ENCODE results near the gene CRMP1. TPM values are rescaled to one million over a fixed set of nuclear protein-coding genes. Genes with fewer than 3 reads are reported as not detected.

Gene CRMP1
- total RNA-seq, 3 donors from 2014 or later (not counting 1 experiment from before 2014, with no cell fraction given) = not detected

DNA sequence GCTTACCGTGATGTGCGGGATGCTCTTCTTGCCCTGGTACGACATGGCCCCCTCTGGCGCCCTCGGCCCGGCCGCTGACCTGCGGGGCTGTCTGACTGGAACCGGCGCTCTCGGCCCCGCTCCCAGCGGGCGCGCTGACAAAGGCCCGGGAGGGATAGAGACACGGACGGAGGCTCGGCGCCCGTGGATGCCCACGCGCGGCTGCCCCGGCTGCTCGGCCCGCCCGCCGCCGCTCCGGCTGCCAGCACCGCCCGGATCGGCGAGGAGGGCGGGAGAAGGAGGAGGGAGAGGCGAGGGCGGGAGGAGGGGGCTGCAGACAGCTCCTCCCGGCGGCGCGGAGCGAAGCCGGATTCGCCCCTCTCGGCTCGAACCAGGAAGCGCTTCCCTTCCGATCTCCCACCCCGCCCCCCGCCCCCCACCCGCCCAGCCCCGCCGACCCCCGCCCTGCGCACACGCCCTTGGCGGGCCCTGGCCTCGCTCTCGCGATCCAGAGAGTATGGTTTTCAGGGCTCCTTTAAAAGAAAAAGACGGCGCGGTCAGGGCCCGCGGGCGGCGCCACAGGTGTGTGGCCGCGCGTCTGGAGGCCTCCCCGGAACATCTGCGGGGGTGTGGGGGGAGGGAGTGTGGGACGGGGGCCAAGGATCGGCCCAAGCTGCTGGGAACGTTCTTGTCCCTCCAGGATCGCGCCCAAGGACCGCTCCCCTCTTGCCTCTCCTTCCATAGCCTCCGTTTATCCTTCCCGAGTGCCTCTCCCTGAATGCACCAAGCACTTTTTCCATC lies 4.5 kb downstream of the CRMP1 start:
- H3K9me3 ChIP-seq (ENCODE audit: control insufficient read depth, insufficient read depth, low read length) = no peaks in the 10 kb centered on the region
- no peaks in the 10 kb centered on the region for H3K9me3 Mint-ChIP-seq
- no peak overlapping the region for H3K4me3 Mint-ChIP-seq

DNA sequence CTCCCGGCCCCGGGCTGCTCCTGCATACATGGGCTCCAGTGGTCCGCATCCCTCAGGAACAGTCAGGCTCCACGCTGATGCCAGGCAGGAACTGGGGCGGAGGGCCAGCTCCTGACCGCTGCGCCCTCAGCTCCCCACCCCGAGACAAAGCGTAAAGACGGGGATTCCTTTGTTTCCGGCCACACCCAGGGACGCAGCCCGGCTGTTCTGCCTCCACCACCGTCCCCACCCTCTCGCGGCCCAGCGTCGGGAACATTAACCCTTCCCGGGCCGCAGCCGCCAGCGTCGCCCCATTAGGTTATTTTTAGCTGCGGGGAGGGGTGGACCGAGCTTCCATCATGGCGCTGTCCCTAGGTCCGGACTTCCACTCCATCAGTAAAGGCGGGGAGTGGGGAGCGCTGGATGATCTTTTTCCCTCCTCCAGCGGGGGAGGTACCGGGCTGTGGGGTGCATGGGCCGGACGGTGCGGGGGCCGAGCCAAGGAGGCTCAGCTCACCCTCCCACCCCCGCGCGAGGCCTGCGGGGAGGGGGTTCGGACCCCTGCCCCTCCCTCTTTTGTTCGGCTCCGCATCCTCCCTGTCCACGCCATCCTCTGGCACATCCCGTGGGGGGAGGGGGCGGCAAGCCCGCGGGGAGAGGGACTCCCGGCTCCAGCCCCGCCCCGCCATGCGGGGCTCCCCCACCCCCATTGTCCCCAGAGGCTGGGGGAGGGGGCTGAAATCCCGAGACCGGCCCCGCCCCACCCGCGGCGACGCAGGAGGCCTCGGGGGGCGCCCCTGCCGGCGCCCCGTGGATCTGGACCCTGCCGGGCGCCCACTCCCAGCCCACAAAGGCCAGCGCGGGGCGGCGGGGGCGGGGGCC lies 5.3 kb downstream of the CRMP1 start:
- no peak overlapping the region for H3K4me3 Mint-ChIP-seq
- Histone ChIP-seq H3K27me3 (ENCODE audit: control insufficient read depth, insufficient read depth, low read length) (peaks cover 31% of the 10 kb centered on the region), H3K36me3 (ENCODE audit: control insufficient read depth, insufficient read depth, low read length) (no peaks in the 10 kb centered on the region), H3K4me1 (ENCODE audit: control insufficient read depth, insufficient read depth, low read length) (peaks cover 6% of the 10 kb centered on the region), H3K4me3 (ENCODE audit: low read length) (no peak overlapping the region), H3K9me3 (ENCODE audit: control insufficient read depth, insufficient read depth, low read length) (no peaks in the 10 kb centered on the region), H3K27ac (ENCODE audit: low read length) (no peak overlapping the region)
- DNase-seq = no peak
- H3K4me1 Mint-ChIP-seq = peaks cover 0 to 17% of the 10 kb centered on the region in 2 donors
- peaks cover 54 to 59% of the 10 kb centered on the region in 2 donors for H3K27me3 Mint-ChIP-seq (ENCODE audit: low read depth in 2 of 2)
- TF ChIP-seq, protein P1, sequence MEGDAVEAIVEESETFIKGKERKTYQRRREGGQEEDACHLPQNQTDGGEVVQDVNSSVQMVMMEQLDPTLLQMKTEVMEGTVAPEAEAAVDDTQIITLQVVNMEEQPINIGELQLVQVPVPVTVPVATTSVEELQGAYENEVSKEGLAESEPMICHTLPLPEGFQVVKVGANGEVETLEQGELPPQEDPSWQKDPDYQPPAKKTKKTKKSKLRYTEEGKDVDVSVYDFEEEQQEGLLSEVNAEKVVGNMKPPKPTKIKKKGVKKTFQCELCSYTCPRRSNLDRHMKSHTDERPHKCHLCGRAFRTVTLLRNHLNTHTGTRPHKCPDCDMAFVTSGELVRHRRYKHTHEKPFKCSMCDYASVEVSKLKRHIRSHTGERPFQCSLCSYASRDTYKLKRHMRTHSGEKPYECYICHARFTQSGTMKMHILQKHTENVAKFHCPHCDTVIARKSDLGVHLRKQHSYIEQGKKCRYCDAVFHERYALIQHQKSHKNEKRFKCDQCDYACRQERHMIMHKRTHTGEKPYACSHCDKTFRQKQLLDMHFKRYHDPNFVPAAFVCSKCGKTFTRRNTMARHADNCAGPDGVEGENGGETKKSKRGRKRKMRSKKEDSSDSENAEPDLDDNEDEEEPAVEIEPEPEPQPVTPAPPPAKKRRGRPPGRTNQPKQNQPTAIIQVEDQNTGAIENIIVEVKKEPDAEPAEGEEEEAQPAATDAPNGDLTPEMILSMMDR (IDR thresholded peaks at IDR 0.05) = no peak
- no peaks in the 10 kb centered on the region for H3K36me3 Mint-ChIP-seq
- no peak for ATAC-seq
- intact Hi-C loops (cut with micrococcal nuclease) = no loop called here
- WGBS (ENCODE audit: insufficient coverage) = 5% methylated on average over 61 of the region's 70 CpGs
- H3K9me3 Mint-ChIP-seq = no peaks in the 10 kb centered on the region
- H3K27ac Mint-ChIP-seq = no peak overlapping the region

More for the DNA sequence above, 4.5 kb downstream of the CRMP1 start:
- no peaks in the 10 kb centered on the region for H3K36me3 ChIP-seq (ENCODE audit: control insufficient read depth, insufficient read depth, low read length)
- peaks cover 6% of the 10 kb centered on the region for H3K4me1 ChIP-seq (ENCODE audit: control insufficient read depth, insufficient read depth, low read length)
- Mint-ChIP-seq H3K4me1 (peaks cover 0 to 17% of the 10 kb centered on the region in 2 donors), H3K27ac (no peak overlapping the region), H3K27me3 (ENCODE audit: low read depth in 2 of 2) (peaks cover 56 to 58% of the 10 kb centered on the region in 2 donors), H3K36me3 (no peaks in the 10 kb centered on the region)
- no peak overlapping the region for H3K4me3 ChIP-seq (ENCODE audit: low read length)
- 4% methylated on average over 60 of the region's 81 CpGs for WGBS (ENCODE audit: insufficient coverage)
- intact Hi-C loops (cut with micrococcal nuclease) = no loop called here
- no peak overlapping the region for H3K27ac ChIP-seq (ENCODE audit: low read length)
- no peak for DNase-seq
- TF ChIP-seq, protein P1 (IDR thresholded peaks at IDR 0.05) = no peak
- H3K27me3 ChIP-seq (ENCODE audit: control insufficient read depth, insufficient read depth, low read length) = peaks cover 31% of the 10 kb centered on the region
- no peak for ATAC-seq

DNA sequence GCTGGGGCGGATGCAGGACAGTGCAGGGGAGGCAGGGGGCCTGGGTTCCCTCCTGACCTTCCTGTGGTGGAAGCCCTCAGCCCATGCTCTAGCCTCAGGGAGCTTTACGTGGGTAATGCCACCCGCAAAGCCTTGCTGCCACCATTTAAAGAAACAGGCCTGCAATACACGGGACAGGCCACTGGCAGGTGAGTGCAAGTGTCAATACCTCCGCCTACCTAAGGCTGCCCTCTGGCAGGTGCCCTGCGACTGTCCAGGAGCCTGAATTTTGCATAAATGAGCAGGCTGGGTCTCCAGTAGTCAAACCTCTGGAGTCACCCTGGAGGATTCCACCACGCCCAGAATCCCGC lies 5.9 kb downstream of the CRMP1 start:
- H3K4me1 ChIP-seq (ENCODE audit: control insufficient read depth, insufficient read depth, low read length) = peaks cover 6% of the 10 kb centered on the region
- no peak overlapping the region for H3K27ac ChIP-seq (ENCODE audit: low read length)
- TF ChIP-seq, protein P1 (IDR thresholded peaks at IDR 0.05) = no peak
- ATAC-seq (no peak), DNase-seq (no peak)
- peaks cover 29% of the 10 kb centered on the region for H3K27me3 ChIP-seq (ENCODE audit: control insufficient read depth, insufficient read depth, low read length)
- H3K36me3 ChIP-seq (ENCODE audit: control insufficient read depth, insufficient read depth, low read length) = no peaks in the 10 kb centered on the region
- intact Hi-C loops (cut with micrococcal nuclease) = no loop called here
- no peak overlapping the region for H3K4me3 ChIP-seq (ENCODE audit: low read length)
- Mint-ChIP-seq H3K36me3 (no peaks in the 10 kb centered on the region), H3K27me3 (ENCODE audit: low read depth in 2 of 2) (peaks cover 55 to 65% of the 10 kb centered on the region in 2 donors), H3K9me3 (no peaks in the 10 kb centered on the region), H3K4me3 (no peak overlapping the region), H3K27ac (no peak overlapping the region), H3K4me1 (peaks cover 0 to 17% of the 10 kb centered on the region in 2 donors)
- WGBS (ENCODE audit: insufficient coverage) = 40% methylated on average over 8 of the region's 8 CpGs
- H3K9me3 ChIP-seq (ENCODE audit: control insufficient read depth, insufficient read depth, low read length) = no peaks in the 10 kb centered on the region
